Subcutaneous adipose tissue (tissue), 4 donors: ENCODE results near the gene SLC25A30. TPM values are rescaled to one million over a fixed set of nuclear protein-coding genes. Genes with fewer than 3 reads are reported as not detected.

Experiments used
- total RNA-seq, 4 donors: library from RNA; depleted of rRNA; stranded (reverse); fragments of >200 nt; gene quantifications; one replicate each; pipeline ENCODE4 v1.1.0, GENCODE V29; 2016
- TF ChIP-seq, protein P1 (sequence below): fragments of 450-650 bp; IDR thresholded peaks from one replicate; pipeline ENCODE4 v1.5.1; 2016; ENCODE audit warnings: low read depth, mild to moderate bottlenecking, control low read depth, antibody characterized with exemption, moderate library complexity

Gene SLC25A30
- total RNA-seq, 4 donors from 2014 or later, result 13.1 to 29.2 (median 15.8) TPM

DNA sequence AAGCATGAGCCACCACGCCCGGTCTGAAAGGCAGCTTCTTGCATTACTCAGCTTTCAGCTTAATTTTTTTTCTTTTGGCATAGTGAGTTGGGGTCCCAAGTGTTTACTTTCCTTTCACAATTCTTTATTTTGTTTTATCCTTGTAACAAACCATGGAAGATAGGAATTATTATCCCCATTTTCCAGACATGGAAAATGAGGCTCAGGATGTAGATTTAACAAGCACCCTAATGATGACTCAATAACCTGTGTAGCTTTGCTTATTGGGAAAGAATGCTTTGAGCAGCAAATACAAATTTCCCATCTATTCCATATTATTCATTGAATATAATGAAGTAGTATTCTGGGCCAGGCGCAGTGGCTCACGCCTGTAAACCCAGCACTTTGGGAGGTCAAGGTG is 33.1 kb upstream of the SLC25A30 start:
- TF ChIP-seq, protein P1, sequence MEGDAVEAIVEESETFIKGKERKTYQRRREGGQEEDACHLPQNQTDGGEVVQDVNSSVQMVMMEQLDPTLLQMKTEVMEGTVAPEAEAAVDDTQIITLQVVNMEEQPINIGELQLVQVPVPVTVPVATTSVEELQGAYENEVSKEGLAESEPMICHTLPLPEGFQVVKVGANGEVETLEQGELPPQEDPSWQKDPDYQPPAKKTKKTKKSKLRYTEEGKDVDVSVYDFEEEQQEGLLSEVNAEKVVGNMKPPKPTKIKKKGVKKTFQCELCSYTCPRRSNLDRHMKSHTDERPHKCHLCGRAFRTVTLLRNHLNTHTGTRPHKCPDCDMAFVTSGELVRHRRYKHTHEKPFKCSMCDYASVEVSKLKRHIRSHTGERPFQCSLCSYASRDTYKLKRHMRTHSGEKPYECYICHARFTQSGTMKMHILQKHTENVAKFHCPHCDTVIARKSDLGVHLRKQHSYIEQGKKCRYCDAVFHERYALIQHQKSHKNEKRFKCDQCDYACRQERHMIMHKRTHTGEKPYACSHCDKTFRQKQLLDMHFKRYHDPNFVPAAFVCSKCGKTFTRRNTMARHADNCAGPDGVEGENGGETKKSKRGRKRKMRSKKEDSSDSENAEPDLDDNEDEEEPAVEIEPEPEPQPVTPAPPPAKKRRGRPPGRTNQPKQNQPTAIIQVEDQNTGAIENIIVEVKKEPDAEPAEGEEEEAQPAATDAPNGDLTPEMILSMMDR, result no peak

DNA sequence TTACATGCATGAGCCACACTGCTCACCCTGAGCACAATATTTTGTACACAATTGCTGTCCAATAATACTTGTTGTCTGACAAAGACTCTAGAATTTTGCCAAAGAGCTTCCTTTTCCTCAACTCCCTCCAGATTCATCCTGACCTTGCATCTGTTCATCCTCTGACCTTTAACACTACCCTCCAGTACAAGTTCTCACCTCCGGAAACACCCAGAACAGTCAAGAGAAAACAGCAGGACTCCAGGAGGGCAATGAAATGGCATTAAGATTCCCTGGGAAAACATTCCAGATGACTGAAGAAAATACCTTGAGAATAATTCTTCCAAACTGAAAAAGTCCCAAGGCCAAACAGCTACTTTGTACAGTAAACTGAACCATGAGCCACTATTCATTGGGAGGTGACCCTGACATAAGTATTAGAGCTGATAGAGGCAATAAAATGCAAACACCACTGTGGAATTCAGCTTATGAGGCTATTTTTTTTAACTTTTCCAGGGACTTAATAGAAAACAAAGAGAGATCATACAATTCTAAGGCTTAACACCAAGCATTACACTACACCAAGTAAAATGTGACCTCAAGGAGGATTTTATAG is 30.9 kb upstream of the SLC25A30 start:
- TF ChIP-seq, protein P1, result no peak

DNA sequence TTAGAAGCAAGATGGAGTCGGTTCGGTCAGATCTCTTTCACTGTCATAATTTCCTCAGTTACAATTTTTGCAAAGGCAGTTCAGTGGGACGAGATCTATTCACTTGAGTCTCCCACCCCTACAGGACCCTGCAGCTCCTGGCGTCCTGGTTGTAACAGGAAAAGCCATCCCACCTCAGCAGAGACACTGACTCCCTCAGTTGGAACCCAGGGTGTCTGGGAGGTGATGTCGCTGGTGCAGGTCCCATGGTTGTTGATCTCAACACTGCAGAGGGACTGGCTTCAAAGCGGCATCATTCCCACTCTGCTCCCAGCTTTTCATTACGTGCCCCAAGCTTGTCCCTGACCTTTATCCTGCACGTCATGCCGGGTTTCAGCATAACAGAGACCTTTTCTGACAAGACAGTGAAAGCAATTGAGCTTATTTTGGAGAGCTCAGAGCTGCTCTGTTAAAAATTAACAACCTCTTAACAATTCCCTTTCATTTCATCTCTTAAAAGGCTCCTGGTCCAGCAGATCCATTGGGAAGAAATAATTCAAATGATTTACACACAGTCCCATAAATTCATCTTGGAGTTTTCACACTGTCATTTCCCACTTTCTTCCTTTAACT is 29.0 kb upstream of the SLC25A30 start:
- TF ChIP-seq, protein P1, result no peak

DNA sequence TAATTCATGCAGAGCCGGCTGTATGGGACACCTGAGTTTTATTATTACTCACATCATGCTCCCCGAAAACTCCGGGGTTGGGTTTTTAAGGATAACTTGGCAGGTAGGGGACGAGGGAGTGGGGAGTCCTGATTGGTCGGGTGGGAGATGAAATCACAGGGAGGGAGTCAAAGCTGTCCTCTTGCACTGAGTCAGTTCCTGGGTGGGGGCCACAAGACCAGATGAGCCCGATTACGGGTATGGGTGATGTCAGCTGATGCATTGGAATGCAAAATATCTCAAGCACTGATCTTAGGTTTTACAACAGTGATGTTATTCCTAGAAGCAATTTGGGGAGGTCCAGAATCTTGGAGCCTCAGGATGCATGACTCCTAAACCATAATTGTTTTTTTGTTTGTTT is 28.0 kb upstream of the SLC25A30 start:
- TF ChIP-seq, protein P1, result no peak

DNA sequence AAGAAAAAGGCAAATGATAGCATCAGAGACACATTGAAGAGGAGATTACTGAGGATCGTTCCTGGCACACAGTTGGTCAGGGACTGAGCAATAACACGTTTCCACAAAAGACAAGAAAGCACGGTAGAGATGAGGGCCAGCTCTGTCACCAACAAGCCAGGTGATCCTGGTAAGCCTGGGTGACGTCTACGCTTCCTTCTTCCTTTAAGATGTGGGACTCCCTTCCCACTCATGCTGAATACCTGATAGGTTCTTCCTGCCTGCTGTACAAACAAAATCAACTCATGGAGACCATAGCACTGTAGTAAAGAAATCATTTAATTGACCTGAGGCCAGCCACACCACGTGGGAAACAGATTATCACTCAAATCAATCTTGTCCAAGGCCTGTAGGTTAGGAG is 26.9 kb upstream of the SLC25A30 start:
- TF ChIP-seq, protein P1, result no peak

DNA sequence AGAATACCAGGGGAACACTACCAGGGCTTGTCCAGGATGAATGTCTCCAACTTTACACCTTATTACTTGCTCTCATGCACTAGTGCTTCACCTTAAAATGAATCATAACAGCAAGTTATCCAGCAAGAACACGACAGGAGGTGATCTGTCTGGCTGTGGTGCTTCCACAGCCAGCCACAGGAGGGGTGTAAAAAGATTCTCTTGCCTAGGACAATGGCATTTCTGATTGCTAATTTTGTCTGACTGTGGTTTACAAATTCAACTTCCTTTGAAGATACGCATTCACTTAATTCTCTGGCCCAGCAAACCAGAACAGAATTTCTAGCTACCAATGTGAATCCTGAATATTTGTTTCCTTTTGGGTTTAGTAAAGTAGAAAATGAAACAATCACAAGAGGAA is 23.5 kb upstream of the SLC25A30 start:
- TF ChIP-seq, protein P1, result no peak

DNA sequence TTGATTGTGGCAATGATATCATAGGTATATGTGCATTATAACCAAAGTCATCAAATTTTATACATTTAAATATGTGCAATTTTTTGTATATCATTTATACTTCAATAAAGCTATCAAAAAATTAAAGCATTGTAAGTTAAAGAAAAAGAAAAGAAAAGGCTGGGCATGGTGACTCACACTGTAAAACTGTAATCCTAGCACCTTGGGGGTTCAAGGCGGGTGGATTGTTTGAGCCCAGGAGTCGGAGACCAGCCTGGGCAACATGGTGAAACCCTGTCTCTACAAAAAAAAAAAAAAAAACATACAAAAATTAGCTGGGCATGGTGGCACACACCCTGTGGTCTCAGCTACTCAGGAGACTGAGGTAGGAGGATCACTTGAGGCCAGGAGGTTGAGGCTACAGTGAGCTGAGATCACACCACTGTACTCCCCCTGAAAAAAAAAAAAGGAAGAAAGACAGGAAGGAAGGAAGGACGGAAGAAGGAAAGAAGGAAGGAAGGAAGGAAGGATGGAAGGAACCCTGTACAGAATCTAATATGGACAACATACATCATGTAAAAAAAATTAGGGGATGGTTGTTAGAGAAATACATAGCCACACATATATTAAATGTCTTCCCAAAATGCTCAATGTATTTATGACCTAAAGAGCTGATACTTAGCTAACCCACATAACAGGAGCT is 21.7 kb upstream of the SLC25A30 start:
- TF ChIP-seq, protein P1, result no peak
